ENCODE measurements around the gene STX18.

Gene STX18

GRCh38 chr4:4524364-4524763, 17.5 kb downstream of the STX18 start:
- no peaks in the 10 kb centered on the region for H3K9me3 ChIP-seq
- peaks cover 0 to 4% (median 0%) of the 10 kb centered on the region in 3 donors for H3K36me3 ChIP-seq
- H3K4me1 ChIP-seq: peaks cover 0 to 10% (median 0%) of the 10 kb centered on the region in 4 donors
- H3K27ac ChIP-seq: no peak overlapping the region
- no peak overlapping the region for H3K4me3 ChIP-seq
- H3K27me3 ChIP-seq: no peaks in the 10 kb centered on the region
- DNase-seq: no peak
- TF ChIP-seq, protein P1, sequence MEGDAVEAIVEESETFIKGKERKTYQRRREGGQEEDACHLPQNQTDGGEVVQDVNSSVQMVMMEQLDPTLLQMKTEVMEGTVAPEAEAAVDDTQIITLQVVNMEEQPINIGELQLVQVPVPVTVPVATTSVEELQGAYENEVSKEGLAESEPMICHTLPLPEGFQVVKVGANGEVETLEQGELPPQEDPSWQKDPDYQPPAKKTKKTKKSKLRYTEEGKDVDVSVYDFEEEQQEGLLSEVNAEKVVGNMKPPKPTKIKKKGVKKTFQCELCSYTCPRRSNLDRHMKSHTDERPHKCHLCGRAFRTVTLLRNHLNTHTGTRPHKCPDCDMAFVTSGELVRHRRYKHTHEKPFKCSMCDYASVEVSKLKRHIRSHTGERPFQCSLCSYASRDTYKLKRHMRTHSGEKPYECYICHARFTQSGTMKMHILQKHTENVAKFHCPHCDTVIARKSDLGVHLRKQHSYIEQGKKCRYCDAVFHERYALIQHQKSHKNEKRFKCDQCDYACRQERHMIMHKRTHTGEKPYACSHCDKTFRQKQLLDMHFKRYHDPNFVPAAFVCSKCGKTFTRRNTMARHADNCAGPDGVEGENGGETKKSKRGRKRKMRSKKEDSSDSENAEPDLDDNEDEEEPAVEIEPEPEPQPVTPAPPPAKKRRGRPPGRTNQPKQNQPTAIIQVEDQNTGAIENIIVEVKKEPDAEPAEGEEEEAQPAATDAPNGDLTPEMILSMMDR (IDR thresholded peaks at IDR 0.05): no peak
- intact Hi-C loops (cut with DNase I; ENCODE audit: low total_unique reads): no loop called here

- peaks cover 0 to 10% (median 0%) of the 10 kb centered on the region in 4 donors for H3K4me1 ChIP-seq
- H3K27ac ChIP-seq: no peak overlapping the region
- DNase-seq: no peak
- H3K36me3 ChIP-seq: no peaks in the 10 kb centered on the region
- H3K4me3 ChIP-seq: no peak overlapping the region
- intact Hi-C loops (cut with DNase I; ENCODE audit: low total_unique reads): no loop called here
- TF ChIP-seq, protein P1 (IDR thresholded peaks at IDR 0.05): no peak
- H3K9me3 ChIP-seq: no peaks in the 10 kb centered on the region
- H3K27me3 ChIP-seq: no peaks in the 10 kb centered on the region
These were observed 20.1 kb downstream of the STX18 start for GRCh38 chr4:4521731-4522130.

GRCh38 chr4:4521136-4521535, 20.7 kb downstream of the STX18 start:
- Histone ChIP-seq H3K4me1 (peaks cover 0 to 10% (median 0%) of the 10 kb centered on the region in 4 donors), H3K4me3 (no peak overlapping the region), H3K27me3 (no peaks in the 10 kb centered on the region), H3K36me3 (no peaks in the 10 kb centered on the region), H3K27ac (no peak overlapping the region), H3K9me3 (no peaks in the 10 kb centered on the region)
- intact Hi-C loops (cut with DNase I; ENCODE audit: low total_unique reads): no loop called here
- no peak for DNase-seq
- TF ChIP-seq, protein P1 (IDR thresholded peaks at IDR 0.05): no peak

- intact Hi-C loops (cut with DNase I; ENCODE audit: low total_unique reads): no loop called here
- no peak overlapping the region for H3K4me3 ChIP-seq
- no peak for DNase-seq
- peaks cover 0 to 10% (median 0%) of the 10 kb centered on the region in 4 donors for H3K4me1 ChIP-seq
- H3K9me3 ChIP-seq: no peaks in the 10 kb centered on the region
- H3K36me3 ChIP-seq: no peaks in the 10 kb centered on the region
- no peak overlapping the region for H3K27ac ChIP-seq
- TF ChIP-seq, protein P1 (IDR thresholded peaks at IDR 0.05): peak; percentile 19 to 34
- H3K27me3 ChIP-seq: no peaks in the 10 kb centered on the region
These were observed 22.5 kb downstream of the STX18 start for GRCh38 chr4:4519297-4519894.

DNA sequence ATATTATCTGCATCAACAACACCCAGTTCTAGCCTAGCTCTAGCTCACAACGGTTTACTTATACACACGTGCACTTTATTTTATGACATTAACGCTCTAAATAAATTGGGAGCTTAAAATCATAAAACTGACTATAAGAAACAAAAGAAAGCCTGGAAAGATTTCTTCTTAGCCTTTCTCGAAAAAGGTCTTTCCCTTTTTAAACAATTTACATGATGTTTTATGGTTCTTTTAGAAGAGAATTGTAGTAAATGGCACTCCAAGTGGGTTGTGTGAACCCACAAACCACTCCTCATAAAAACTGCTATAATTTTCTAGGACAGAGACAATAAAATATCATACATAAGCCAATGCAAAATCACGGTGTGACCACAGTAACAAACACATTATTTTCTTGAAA, 23.1 kb downstream of the STX18 start:
- no peaks in the 10 kb centered on the region for H3K9me3 ChIP-seq
- intact Hi-C loops (cut with DNase I; ENCODE audit: low total_unique reads): no loop called here
- no peaks in the 10 kb centered on the region for H3K36me3 ChIP-seq
- no peak for DNase-seq
- peaks cover 0 to 10% (median 0%) of the 10 kb centered on the region in 4 donors for H3K4me1 ChIP-seq
- H3K27ac ChIP-seq: no peak overlapping the region
- TF ChIP-seq, protein P1 (IDR thresholded peaks at IDR 0.05): no peak
- no peak overlapping the region for H3K4me3 ChIP-seq
- H3K27me3 ChIP-seq: no peaks in the 10 kb centered on the region

- H3K36me3 ChIP-seq: no peaks in the 10 kb centered on the region
- no peak overlapping the region for H3K4me3 ChIP-seq
These were observed 27.1 kb downstream of the STX18 start for GRCh38 chr4:4514786-4515185.

More at GRCh38 chr4:4514786-4515185, 27.1 kb downstream of the STX18 start:
- no peak overlapping the region for H3K27ac ChIP-seq
- intact Hi-C loops (cut with DNase I; ENCODE audit: low total_unique reads): no loop called here
- no peak for DNase-seq
- TF ChIP-seq, protein P1 (IDR thresholded peaks at IDR 0.05): no peak
- H3K4me1 ChIP-seq: peaks cover 0 to 1% (median 0%) of the 10 kb centered on the region in 4 donors
- no peaks in the 10 kb centered on the region for H3K27me3 ChIP-seq
- no peaks in the 10 kb centered on the region for H3K9me3 ChIP-seq
